Right lobe of liver (tissue), 6 donors: ENCODE data around the gene CYB5R3. TPM values are rescaled to one million over a fixed set of nuclear protein-coding genes. Genes with fewer than 3 reads are reported as not detected.

Experiments used
- ATAC-seq, 4 donors: fragments of 200-7000 bp; cut with Tn5 transposase; one replicate each; pipeline ENCODE4 v1.9.1; 2020; ENCODE audit warnings: mild to moderate bottlenecking in 4 of 4, moderate library complexity in 4 of 4
- DNase-seq, 3 donors: peaks; one replicate each; pipeline ENCODE4 v3.0.0-alpha.2; 2020
- H3K27ac ChIP-seq, 3 donors: fragments of 200-600 bp; one replicate each; pipeline ENCODE4 v1.8.0; 2022
- H3K27me3 ChIP-seq, 2 donors: fragments of 200-600 bp; one replicate each; pipeline ENCODE4 v1.8.0; 2022
- H3K36me3 ChIP-seq, 4 donors: fragments of 200-600 bp; sonication (generic) in 1 of 4; one replicate each; pipeline versions ENCODE4 v1.5.1 to v1.8.0; 2017 to 2022; ENCODE audit warnings: control low read depth in 1 of 4
- H3K4me1 ChIP-seq, 4 donors: fragments of 200-600 bp; sonication (generic) in 1 of 4; one replicate each; pipeline versions ENCODE4 v1.5.1 to v1.8.0; 2017 to 2022; ENCODE audit warnings: control low read depth in 1 of 4
- H3K4me3 ChIP-seq, 3 donors: fragments of 200-600 bp; one replicate each; pipeline ENCODE4 v1.8.0; 2022
- H3K9me3 ChIP-seq, 4 donors: fragments of 200-600 bp; sonication (generic) in 1 of 4; one replicate each; pipeline versions ENCODE4 v1.5.1 to v1.8.0; 2017 to 2022; ENCODE audit warnings: control low read depth in 1 of 4
- CTCF ChIP-seq, 4 donors: fragments of 200-600 bp in 3 of 4; fragments of 450-650 bp in 1 of 4; IDR thresholded peaks; one replicate each; pipeline versions ENCODE4 v1.5.1 to v1.8.0; 2016 to 2022; ENCODE audit warnings: antibody characterized with exemption in 4 of 4, mild to moderate bottlenecking in 2 of 4
- POLR2A ChIP-seq: fragments of 450-650 bp; IDR thresholded peaks from one replicate; pipeline ENCODE4 v1.6.1; 2017; ENCODE audit warnings: antibody characterized with exemption, mild to moderate bottlenecking
- whole genome bisulfite sequencing: methylation state at CpG from one replicate; pipeline ENCODE4 v1.1.6; 2018; ENCODE audit warnings: low coverage, low lambda C conversion rate; ENCODE audit not compliant: insufficient coverage; ENCODE audit errors: missing lambda C conversion rate; 5-methylcytosine and 5-hydroxymethylcytosine counted together
- intact Hi-C, 2 donors: fragments of 100-400 bp; cut with DNase I; formaldehyde crosslinking; loops; one replicate each; pipeline versions ENCODE4 v1.11.2 to v1.14.1; 2022
- total RNA-seq, 6 experiments: library from RNA; depleted of rRNA in 2 of 6; stranded (reverse); fragments of >200 nt in 2 of 6; fragmentation: NEBNext Ultra II Directional in 3 of 6; extraction: Animal tissue kit (Norgen Biotek cat#: 25700) in 3 of 6; gene quantifications; one replicate each; pipeline versions ENCODE4 v1.1.0 to v1.2.4, GENCODE V29; 2016 to 2023
- donor health status: DM: no; HTN: yes; CAD: no.
- donor health status: DM: no; HTN: no; CAD: no.
- donor health status: DM: no; HTN: no; CAD: no.
- donor health status: DM: no; HTN: yes; CAD: no.
- donor health status: DM: no; HTN: yes; CAD: no.

Gene CYB5R3
- total RNA-seq, 6 experiments from 2014 or later, result 146 to 211 (median 170) TPM

GRCh38 chr22:42688241-42689211, 39.3 kb upstream of the CYB5R3 start:
- Histone ChIP-seq H3K9me3 (no peaks in the 10 kb centered on the region), H3K4me1 (peaks cover 0 to 12% (median 7%) of the 10 kb centered on the region in 4 donors), H3K27me3 (no peaks in the 10 kb centered on the region), H3K36me3 (no peaks in the 10 kb centered on the region), H3K4me3 (peak overlapping the region in 1 of 3 donors; percentile 17), H3K27ac (peak overlapping the region; percentile 51 to 80 (median 73))
- DNase-seq (peak; percentile 81 to 88 (median 82)), ATAC-seq (peak; percentile 83 to 90 (median 86))
- WGBS, result 18% methylated on average over 16 of the region's 25 CpGs
- intact Hi-C loops, result no loop called here
- TF ChIP-seq POLR2A, result no peak
- no peak for TF ChIP-seq CTCF (IDR thresholded peaks at IDR 0.05)

- WGBS, result 88% methylated on average over 11 of the region's 14 CpGs
- H3K27me3 ChIP-seq, result no peaks in the 10 kb centered on the region
- no peak for DNase-seq
- no peak for ATAC-seq
- no peaks in the 10 kb centered on the region for H3K9me3 ChIP-seq
- no peaks in the 10 kb centered on the region for H3K36me3 ChIP-seq
- no peak overlapping the region for H3K27ac ChIP-seq
- H3K4me1 ChIP-seq, result peaks cover 0 to 25% (median 10%) of the 10 kb centered on the region in 4 donors
- no peak for TF ChIP-seq POLR2A
- intact Hi-C loops, result no loop called here
- no peak overlapping the region for H3K4me3 ChIP-seq
These were observed 37.7 kb upstream of the CYB5R3 start for GRCh38 chr22:42686756-42687491.

- DNase-seq (no peak), ATAC-seq (no peak)
- WGBS, result 43% methylated on average over 1 of the region's 5 CpGs
- no peaks in the 10 kb centered on the region for H3K36me3 ChIP-seq
- no peaks in the 10 kb centered on the region for H3K9me3 ChIP-seq
- no peaks in the 10 kb centered on the region for H3K27me3 ChIP-seq
- intact Hi-C loops, result no loop called here
- no peak overlapping the region for H3K27ac ChIP-seq
- H3K4me3 ChIP-seq, result no peak overlapping the region
- TF ChIP-seq POLR2A (no peak), CTCF (IDR thresholded peaks at IDR 0.05) (no peak)
- H3K4me1 ChIP-seq, result peaks cover 0 to 27% (median 11%) of the 10 kb centered on the region in 4 donors
These were observed 36.9 kb upstream of the CYB5R3 start for GRCh38 chr22:42685941-42686653.

GRCh38 chr22:42684462-42685195, 35.4 kb upstream of the CYB5R3 start:
- Histone ChIP-seq H3K27ac (no peak overlapping the region), H3K9me3 (no peaks in the 10 kb centered on the region), H3K4me3 (no peak overlapping the region), H3K36me3 (no peaks in the 10 kb centered on the region), H3K4me1 (peaks cover 0 to 27% (median 11%) of the 10 kb centered on the region in 4 donors), H3K27me3 (no peaks in the 10 kb centered on the region)
- DNase-seq (no peak), ATAC-seq (no peak)
- intact Hi-C loops, result no loop called here
- TF ChIP-seq POLR2A, result no peak
- no peak for TF ChIP-seq CTCF (IDR thresholded peaks at IDR 0.05)
- WGBS, result 78% methylated on average over 6 of the region's 11 CpGs
